CD4-positive, alpha-beta memory T cell (primary cell): ENCODE data around the gene SPATA31C1. TPM values are rescaled to one million over a fixed set of nuclear protein-coding genes. Genes with fewer than 3 reads are reported as not detected.

Experiments used
- CTCF ChIA-PET: fragments of 350-600 bp; sonication (Branson Sonifier 250); formaldehyde crosslinking; loops from one replicate; lab custom pipeline; 2021; ENCODE audit warnings: inconsistent platforms; ENCODE audit not compliant: partially characterized antibody; lab: Charles Lee
- POLR2A ChIA-PET: fragments of 350-600 bp; sonication (Branson Sonifier 250); formaldehyde crosslinking; loops from one replicate; lab custom pipeline; 2021; ENCODE audit not compliant: partially characterized antibody; lab: Charles Lee
- DNase-seq, 5 donors: peaks; one replicate each; pipeline versions ENCODE4 v3.0.0 to v3.0.0-alpha.2; 2020 to 2022; ENCODE audit warnings: mixed read lengths in 1 of 5
- H3K27ac ChIP-seq: one replicate; pipeline ENCODE4 v1.7.0; 2013; ENCODE audit warnings: low read depth, low read length
- H3K27me3 ChIP-seq: 2 replicates; pipeline ENCODE4 v1.7.0; 2013; ENCODE audit warnings: mild to moderate bottlenecking, low read length, moderate library complexity; ENCODE audit not compliant: insufficient read depth
- H3K36me3 ChIP-seq: 2 replicates; pipeline ENCODE4 v1.7.0; 2013; ENCODE audit warnings: mild to moderate bottlenecking, low read length, moderate library complexity; ENCODE audit not compliant: insufficient read depth
- H3K4me1 ChIP-seq: 2 replicates; pipeline ENCODE4 v1.7.0; 2013; ENCODE audit warnings: mild to moderate bottlenecking, low read length, moderate library complexity; ENCODE audit not compliant: insufficient read depth
- H3K4me3 ChIP-seq, 2 donors: one replicate each; pipeline ENCODE4 v1.7.0; 2013; ENCODE audit warnings: low read length in 2 of 2, mild to moderate bottlenecking in 1 of 2
- H3K9me3 ChIP-seq, 2 donors: one replicate each; pipeline ENCODE4 v1.7.0; 2013; ENCODE audit warnings: low read length in 2 of 2, control low read depth in 1 of 2; ENCODE audit not compliant: control insufficient read depth in 1 of 2
- H3K27ac Mint-ChIP-seq, 7 donors: one replicate each; pipeline ENCODE4 v1.8.0; 2020 to 2021; ENCODE audit warnings: mixed read lengths in 7 of 7, mild to moderate bottlenecking in 6 of 7, inconsistent platforms in 3 of 7, moderate library complexity in 3 of 7
- H3K27me3 Mint-ChIP-seq, 2 donors: one replicate each; pipeline ENCODE4 v1.8.0; 2020 to 2021; ENCODE audit warnings: mixed read lengths in 2 of 2
- H3K36me3 Mint-ChIP-seq, 2 donors: one replicate each; pipeline ENCODE4 v1.8.0; 2020 to 2021; ENCODE audit warnings: mixed read lengths in 2 of 2, inconsistent platforms in 1 of 2, mild to moderate bottlenecking in 1 of 2
- H3K4me1 Mint-ChIP-seq, 4 donors: one replicate each; pipeline ENCODE4 v1.8.0; 2020 to 2021; ENCODE audit warnings: mixed read lengths in 4 of 4, mild to moderate bottlenecking in 1 of 4
- H3K4me3 Mint-ChIP-seq, 8 donors: one replicate each; pipeline ENCODE4 v1.8.0; 2020 to 2021; ENCODE audit warnings: mixed read lengths in 8 of 8, mild to moderate bottlenecking in 7 of 8, moderate library complexity in 6 of 8, inconsistent platforms in 3 of 8
- H3K9me3 Mint-ChIP-seq, 8 donors: one replicate each; pipeline ENCODE4 v1.8.0; 2020 to 2021; ENCODE audit warnings: mixed read lengths in 8 of 8, mild to moderate bottlenecking in 5 of 8, inconsistent platforms in 3 of 8, moderate library complexity in 1 of 8
- intact Hi-C: fragments of 100-400 bp; cut with micrococcal nuclease; formaldehyde crosslinking; loops from one replicate; pipeline ENCODE4 v1.15.1; 2023
- polyA plus RNA-seq, 2 donors: library from polyadenylated mRNA; unstranded; fragments of 300-500 nt; fragmentation: Illumina TruSeq; gene quantifications; one replicate each; pipeline ENCODE4 v1.2.3, GENCODE V29; 2021
- total RNA-seq, 2 experiments: library from RNA; stranded (reverse); gene quantifications; one replicate each; pipeline ENCODE4 v1.2.3, GENCODE V29; 2021

Gene SPATA31C1
- total and polyA plus RNA-seq, 4 experiments from 2014 or later = not detected

GRCh38 chr9:87874304-87874623 lies 43.5 kb upstream of the SPATA31C1 start:
- H3K36me3 ChIP-seq = no peaks in the 10 kb centered on the region
- no peaks in the 10 kb centered on the region for H3K27me3 ChIP-seq
- intact Hi-C loops = no loop called here
- CTCF ChIA-PET = no interaction called here
- no peaks in the 10 kb centered on the region for H3K9me3 ChIP-seq
- Mint-ChIP-seq H3K4me1 (peaks cover 0 to 4% (median under 1%) of the 10 kb centered on the region in 4 donors), H3K27ac (no peak overlapping the region), H3K27me3 (peaks cover 3 to 12% of the 10 kb centered on the region in 2 donors), H3K36me3 (peaks cover 0 to 3% of the 10 kb centered on the region in 2 donors), H3K9me3 (peaks cover 0 to 3% (median 0%) of the 10 kb centered on the region in 8 donors), H3K4me3 (no peak overlapping the region)
- POLR2A ChIA-PET = no interaction called here
- no peak overlapping the region for H3K27ac ChIP-seq
- DNase-seq = no peak
- H3K4me1 ChIP-seq = no peaks in the 10 kb centered on the region
- H3K4me3 ChIP-seq = no peak overlapping the region

GRCh38 chr9:87875060-87875459 lies 42.7 kb upstream of the SPATA31C1 start:
- H3K27me3 Mint-ChIP-seq = peaks cover 2 to 16% of the 10 kb centered on the region in 2 donors
- intact Hi-C loops = no loop called here
- no peak for DNase-seq
- H3K4me1 Mint-ChIP-seq = no peaks in the 10 kb centered on the region
- H3K9me3 Mint-ChIP-seq = peaks cover 0 to 2% (median 0%) of the 10 kb centered on the region in 8 donors
- Histone ChIP-seq H3K4me1 (no peaks in the 10 kb centered on the region), H3K27me3 (no peaks in the 10 kb centered on the region), H3K27ac (no peak overlapping the region), H3K36me3 (no peaks in the 10 kb centered on the region), H3K4me3 (no peak overlapping the region), H3K9me3 (no peaks in the 10 kb centered on the region)
- ChIA-PET CTCF (no interaction called here), POLR2A (no interaction called here)
- no peak overlapping the region for H3K27ac Mint-ChIP-seq
- H3K36me3 Mint-ChIP-seq = no peaks in the 10 kb centered on the region
- no peak overlapping the region for H3K4me3 Mint-ChIP-seq

GRCh38 chr9:87875831-87876545 lies 41.8 kb upstream of the SPATA31C1 start:
- Mint-ChIP-seq H3K4me1 (no peaks in the 10 kb centered on the region), H3K27me3 (peaks cover 2 to 17% of the 10 kb centered on the region in 2 donors), H3K36me3 (no peaks in the 10 kb centered on the region), H3K4me3 (no peak overlapping the region), H3K9me3 (peaks cover 0 to 2% (median 0%) of the 10 kb centered on the region in 8 donors), H3K27ac (no peak overlapping the region)
- Histone ChIP-seq H3K4me1 (no peaks in the 10 kb centered on the region), H3K27ac (no peak overlapping the region), H3K9me3 (no peaks in the 10 kb centered on the region), H3K4me3 (no peak overlapping the region), H3K36me3 (no peaks in the 10 kb centered on the region), H3K27me3 (no peaks in the 10 kb centered on the region)
- POLR2A ChIA-PET = no interaction called here
- CTCF ChIA-PET = no interaction called here
- intact Hi-C loops = no loop called here
- no peak for DNase-seq

DNA sequence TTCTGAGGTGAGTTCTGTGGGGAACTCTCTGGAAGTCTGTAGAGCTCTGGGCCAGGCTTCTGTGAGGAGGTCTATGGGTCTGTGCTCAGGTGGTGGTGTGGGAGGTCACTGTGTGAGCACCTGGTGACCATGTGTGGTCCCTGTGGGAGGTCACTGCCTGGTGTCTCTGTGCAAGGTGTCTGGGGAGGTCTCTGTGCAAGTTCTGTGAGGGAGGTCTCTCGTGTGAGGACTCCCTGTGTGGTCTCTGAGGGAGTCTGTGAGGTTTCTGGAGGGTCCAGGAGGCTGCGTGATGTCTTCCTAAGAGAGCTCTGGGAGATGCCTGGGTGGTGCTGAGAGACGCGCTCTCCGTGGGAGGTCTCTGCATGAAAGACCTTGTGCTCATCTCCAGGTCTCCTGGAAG lies 41.1 kb upstream of the SPATA31C1 start:
- Histone ChIP-seq H3K9me3 (no peaks in the 10 kb centered on the region), H3K4me1 (no peaks in the 10 kb centered on the region), H3K36me3 (no peaks in the 10 kb centered on the region), H3K27me3 (no peaks in the 10 kb centered on the region), H3K4me3 (no peak overlapping the region), H3K27ac (no peak overlapping the region)
- DNase-seq = no peak
- Mint-ChIP-seq H3K36me3 (no peaks in the 10 kb centered on the region), H3K9me3 (peaks cover 0 to 2% (median 0%) of the 10 kb centered on the region in 8 donors), H3K27ac (no peak overlapping the region), H3K4me1 (no peaks in the 10 kb centered on the region), H3K27me3 (peaks cover 2 to 19% of the 10 kb centered on the region in 2 donors), H3K4me3 (no peak overlapping the region)
- ChIA-PET POLR2A (no interaction called here), CTCF (no interaction called here)
- intact Hi-C loops = no loop called here

GRCh38 chr9:87878989-87879511 lies 38.7 kb upstream of the SPATA31C1 start:
- ChIA-PET POLR2A (no interaction called here), CTCF (interaction anchor here (0.7 kb wide), 1 partner anchor 11 kb away, joined by 3 read pairs; no protein-coding TSS in a partner anchor)
- Mint-ChIP-seq H3K9me3 (peaks cover 0 to 2% (median 0%) of the 10 kb centered on the region in 8 donors), H3K27me3 (peaks cover 2 to 19% of the 10 kb centered on the region in 2 donors), H3K4me1 (no peaks in the 10 kb centered on the region), H3K4me3 (no peak overlapping the region), H3K27ac (no peak overlapping the region), H3K36me3 (no peaks in the 10 kb centered on the region)
- no peak for DNase-seq
- Histone ChIP-seq H3K27ac (no peak overlapping the region), H3K9me3 (no peaks in the 10 kb centered on the region), H3K27me3 (no peaks in the 10 kb centered on the region), H3K36me3 (no peaks in the 10 kb centered on the region), H3K4me1 (no peaks in the 10 kb centered on the region), H3K4me3 (no peak overlapping the region)
- intact Hi-C loops = no loop called here

- POLR2A ChIA-PET = no interaction called here
- Mint-ChIP-seq H3K9me3 (peaks cover 0 to 2% (median 0%) of the 10 kb centered on the region in 8 donors), H3K4me3 (no peak overlapping the region)
Observed at GRCh38 chr9:87880116-87880515, 37.6 kb upstream of the SPATA31C1 start.

GRCh38 chr9:87880683-87881082 lies 37.1 kb upstream of the SPATA31C1 start:
- Histone ChIP-seq H3K27ac (no peak overlapping the region), H3K4me1 (no peaks in the 10 kb centered on the region), H3K4me3 (no peak overlapping the region), H3K36me3 (no peaks in the 10 kb centered on the region), H3K27me3 (no peaks in the 10 kb centered on the region), H3K9me3 (no peaks in the 10 kb centered on the region)
- Mint-ChIP-seq H3K4me1 (no peaks in the 10 kb centered on the region), H3K4me3 (no peak overlapping the region), H3K36me3 (no peaks in the 10 kb centered on the region), H3K9me3 (peaks cover 0 to 2% (median 0%) of the 10 kb centered on the region in 8 donors), H3K27me3 (peaks cover 2 to 19% of the 10 kb centered on the region in 2 donors), H3K27ac (no peak overlapping the region)
- ChIA-PET CTCF (no interaction called here), POLR2A (no interaction called here)
- DNase-seq = no peak
- intact Hi-C loops = no loop called here

More at GRCh38 chr9:87880116-87880515, 37.6 kb upstream of the SPATA31C1 start:
- Histone ChIP-seq H3K9me3 (no peaks in the 10 kb centered on the region), H3K36me3 (no peaks in the 10 kb centered on the region), H3K27me3 (no peaks in the 10 kb centered on the region), H3K27ac (no peak overlapping the region), H3K4me1 (no peaks in the 10 kb centered on the region), H3K4me3 (no peak overlapping the region)
- Mint-ChIP-seq H3K27me3 (peaks cover 2 to 19% of the 10 kb centered on the region in 2 donors), H3K4me1 (no peaks in the 10 kb centered on the region), H3K36me3 (no peaks in the 10 kb centered on the region), H3K27ac (no peak overlapping the region)
- intact Hi-C loops = no loop called here
- CTCF ChIA-PET = interaction anchor here (0.6 kb wide), 1 partner anchor 783 kb away, joined by 3 read pairs; no protein-coding TSS in a partner anchor
- DNase-seq = no peak
